H9 (cell line): ENCODE results near the gene MYOCOS. TPM values are rescaled to one million over a fixed set of nuclear protein-coding genes. Genes with fewer than 3 reads are reported as not detected.

ENCODE experiments used
- DNase-seq: peaks from one replicate; pipeline ENCODE4 v3.0.0-alpha.2; 2017
- H2AFZ ChIP-seq: one replicate; pipeline ENCODE4 v1.6.1; 2013; ENCODE audit warnings: mild to moderate bottlenecking, low read length, control low read depth, moderate library complexity
- H2AK5ac ChIP-seq: 2 replicates; pipeline ENCODE4 v1.6.1; 2013; ENCODE audit warnings: low read length, control low read depth, mixed read lengths; ENCODE audit not compliant: insufficient read length
- H2BK120ac ChIP-seq: one replicate; pipeline ENCODE4 v1.6.1; 2013; ENCODE audit warnings: low read depth, mild to moderate bottlenecking, low read length, control low read depth, inconsistent platforms; ENCODE audit not compliant: poor library complexity, severe bottlenecking
- H2BK12ac ChIP-seq: 2 replicates; pipeline ENCODE4 v1.6.1; 2013; ENCODE audit warnings: low read length, control low read depth, mixed read lengths, low read depth; ENCODE audit not compliant: insufficient read length
- H2BK15ac ChIP-seq: 2 replicates; pipeline ENCODE4 v1.6.1; 2013; ENCODE audit warnings: low read depth, low read length, control low read depth
- H2BK20ac ChIP-seq: one replicate; pipeline ENCODE4 v1.6.1; 2013; ENCODE audit warnings: low read depth, mild to moderate bottlenecking, low read length, control low read depth, inconsistent platforms; ENCODE audit not compliant: poor library complexity, severe bottlenecking
- H2BK5ac ChIP-seq: 2 replicates; pipeline ENCODE4 v1.6.1; 2013; ENCODE audit warnings: low read length, control low read depth, mixed read lengths; ENCODE audit not compliant: insufficient read length
- H3K14ac ChIP-seq: 2 replicates; pipeline ENCODE4 v1.6.1; 2013; ENCODE audit warnings: low read length, control low read depth; ENCODE audit not compliant: insufficient read depth
- H3K18ac ChIP-seq: 2 replicates; pipeline ENCODE4 v1.6.1; 2013; ENCODE audit warnings: low read depth, mild to moderate bottlenecking, mixed read lengths, low read length, control low read depth; ENCODE audit not compliant: insufficient read length
- H3K23ac ChIP-seq: 2 replicates; pipeline ENCODE4 v1.6.1; 2013; ENCODE audit warnings: low read length, control low read depth, mixed read lengths, low read depth; ENCODE audit not compliant: insufficient read length
- H3K23me2 ChIP-seq: 2 replicates; pipeline ENCODE4 v1.6.1; 2013; ENCODE audit warnings: low read depth, mild to moderate bottlenecking, mixed read lengths, low read length, control low read depth; ENCODE audit not compliant: insufficient read length, poor library complexity, severe bottlenecking
- H3K27ac ChIP-seq: 2 replicates; pipeline ENCODE4 v1.5.1; 2013; ENCODE audit warnings: low read length, control low read depth, mixed read lengths, low read depth; ENCODE audit not compliant: insufficient read length
- H3K27me3 ChIP-seq: 2 replicates; pipeline ENCODE4 v1.6.1; 2013; ENCODE audit warnings: low read length, control low read depth, inconsistent platforms; ENCODE audit not compliant: insufficient read depth
- H3K4ac ChIP-seq: 2 replicates; pipeline ENCODE4 v1.6.1; 2013; ENCODE audit warnings: low read depth, mild to moderate bottlenecking, control low read depth, inconsistent platforms, low read length, moderate library complexity
- H3K4me1 ChIP-seq: 2 replicates; pipeline ENCODE4 v1.6.1; 2013; ENCODE audit warnings: low read length, control low read depth, inconsistent platforms; ENCODE audit not compliant: insufficient read depth
- H3K4me2 ChIP-seq: 2 replicates; pipeline ENCODE4 v1.6.1; 2013; ENCODE audit warnings: low read length, control low read depth, mixed read lengths; ENCODE audit not compliant: insufficient read length, insufficient read depth
- H3K56ac ChIP-seq: 2 replicates; pipeline ENCODE4 v1.6.1; 2013; ENCODE audit warnings: low read depth, mild to moderate bottlenecking, mixed read lengths, low read length, control low read depth; ENCODE audit not compliant: insufficient read length
- H3K79me1 ChIP-seq: 2 replicates; pipeline ENCODE4 v1.6.1; 2013; ENCODE audit warnings: low read depth, mild to moderate bottlenecking, moderate library complexity, low read length, control low read depth, inconsistent platforms; ENCODE audit not compliant: insufficient read depth, poor library complexity, severe bottlenecking
- H3K79me2 ChIP-seq: 2 replicates; pipeline ENCODE4 v1.6.1; 2013; ENCODE audit warnings: low read length, control low read depth, inconsistent platforms; ENCODE audit not compliant: insufficient read depth
- H3K9ac ChIP-seq: 2 replicates; pipeline ENCODE4 v1.6.1; 2013; ENCODE audit warnings: low read length, control low read depth, mixed read lengths; ENCODE audit not compliant: insufficient read length; ENCODE audit errors: extremely low read depth
- H3K9me3 ChIP-seq: one replicate; pipeline ENCODE4 v1.6.1; 2013; ENCODE audit warnings: low read depth, low read length, inconsistent platforms; ENCODE audit not compliant: control insufficient read depth
- H3T11ph ChIP-seq: one replicate; pipeline ENCODE4 v1.6.1; 2013; ENCODE audit warnings: mild to moderate bottlenecking, low read length, control low read depth, inconsistent platforms
- H4K20me1 ChIP-seq: one replicate; pipeline ENCODE4 v1.6.1; 2013; ENCODE audit not compliant: control insufficient read depth, insufficient read length, insufficient read depth
- H4K5ac ChIP-seq: 2 replicates; pipeline ENCODE4 v1.6.1; 2013; ENCODE audit warnings: low read depth, mild to moderate bottlenecking, mixed read lengths, low read length, control low read depth; ENCODE audit not compliant: insufficient read length
- H4K8ac ChIP-seq: replicated peaks from 2 replicates; pipeline ENCODE4 v1.6.1; 2013; ENCODE audit warnings: low read length, control low read depth, mixed read lengths, low read depth; ENCODE audit not compliant: insufficient read length
- H4K91ac ChIP-seq: 2 replicates; pipeline ENCODE4 v1.6.1; 2013; ENCODE audit warnings: low read depth, mild to moderate bottlenecking, moderate library complexity, mixed read lengths, low read length, control low read depth; ENCODE audit not compliant: insufficient read length
- H3K27ac Mint-ChIP-seq, 3 experiments: 2 replicates in 2 of 3; 3 replicates in 1 of 3; pipeline ENCODE4 v1.8.0; 2020 to 2021; ENCODE audit warnings: mixed read lengths in 3 of 3, mild to moderate bottlenecking in 1 of 3, moderate library complexity in 1 of 3
- H3K27me3 Mint-ChIP-seq: 2 replicates; pipeline ENCODE4 v1.8.0; 2021; ENCODE audit warnings: low read depth, mild to moderate bottlenecking, moderate library complexity, mixed read lengths
- H3K36me3 Mint-ChIP-seq, 3 experiments: 2 replicates in 2 of 3; 3 replicates in 1 of 3; pipeline ENCODE4 v1.8.0; 2020 to 2021; ENCODE audit warnings: low read depth in 3 of 3, mixed read lengths in 3 of 3; ENCODE audit not compliant: insufficient read depth in 1 of 3
- H3K4me1 Mint-ChIP-seq, 2 experiments: 2 replicates each; pipeline ENCODE4 v1.8.0; 2020; ENCODE audit warnings: mixed read lengths in 2 of 2
- H3K4me3 Mint-ChIP-seq, 2 experiments: 2 replicates in 1 of 2; 3 replicates in 1 of 2; pipeline ENCODE4 v1.8.0; 2020 to 2021; ENCODE audit warnings: mild to moderate bottlenecking in 2 of 2, mixed read lengths in 2 of 2, moderate library complexity in 1 of 2
- H3K9me3 Mint-ChIP-seq, 2 experiments: 2 replicates in 1 of 2; 3 replicates in 1 of 2; pipeline ENCODE4 v1.8.0; 2020; ENCODE audit warnings: mild to moderate bottlenecking in 2 of 2, mixed read lengths in 2 of 2, moderate library complexity in 1 of 2
- CTCF ChIP-seq: fragments of 200-600 bp; sonication (generic); conservative IDR thresholded peaks from 3 replicates; pipeline ENCODE4 v1.8.0; 2021; ENCODE audit warnings: antibody characterized with exemption, mild to moderate bottlenecking
- WGBS: extraction: QIAGEN DNeasy Blood & Tissue Kit; methylation state at CpG from one replicate; pipeline ENCODE4 v1.1.7; 2013; ENCODE audit warnings: missing lambda C conversion rate, low lambda C conversion rate, mixed read lengths; ENCODE audit not compliant: insufficient read length; ENCODE audit errors: extremely low coverage; 5-methylcytosine and 5-hydroxymethylcytosine counted together
- total RNA-seq: library from RNA; stranded (reverse); gene quantifications from 2 replicates; pipeline ENCODE4 v1.2.1, GENCODE V29; 2021

MYOCOS gene
- total RNA-seq, 1 experiment from 2014 or later: 0.13 TPM

- H4K5ac ChIP-seq: no peak overlapping the region
- H4K91ac ChIP-seq: no peak overlapping the region
- H2BK120ac ChIP-seq: no peak overlapping the region
- H3K79me1 ChIP-seq: no peaks in the 10 kb centered on the region
- no peak overlapping the region for H3K4me3 Mint-ChIP-seq
- H3K23me2 ChIP-seq: no peaks in the 10 kb centered on the region
- no peaks in the 10 kb centered on the region for H3K36me3 Mint-ChIP-seq
- no peaks in the 10 kb centered on the region for H3K79me2 ChIP-seq
- H3K27ac Mint-ChIP-seq: no peak overlapping the region
- H3K56ac ChIP-seq: no peak overlapping the region
- H3K4me1 Mint-ChIP-seq: peaks cover 35 to 39% of the 10 kb centered on the region in 2 experiments
- no peaks in the 10 kb centered on the region; the same call in 1 of the 2 replicates for H3K27me3 Mint-ChIP-seq
- no peak overlapping the region for H4K8ac ChIP-seq
- no peak overlapping the region for H3T11ph ChIP-seq
- no peak overlapping the region for H3K4ac ChIP-seq
- DNase-seq: no peak
- no peaks in the 10 kb centered on the region for H3K27me3 ChIP-seq
- H2BK15ac ChIP-seq: no peak overlapping the region
- no peak overlapping the region for H3K27ac ChIP-seq
- H3K9me3 ChIP-seq: no peaks in the 10 kb centered on the region
- no peak overlapping the region for H2AK5ac ChIP-seq
- no peak overlapping the region for H3K14ac ChIP-seq
- no peaks in the 10 kb centered on the region for H4K20me1 ChIP-seq
- WGBS: no CpG with 5 or more reads among the region's 1 CpG
- no peak for TF ChIP-seq CTCF
- no peak overlapping the region for H3K4me2 ChIP-seq
- no peak overlapping the region for H3K9ac ChIP-seq
- H3K18ac ChIP-seq: no peak overlapping the region
- H2AFZ ChIP-seq: no peak overlapping the region
- H2BK20ac ChIP-seq: no peak overlapping the region
- H3K9me3 Mint-ChIP-seq: no peaks in the 10 kb centered on the region
- peaks cover 2% of the 10 kb centered on the region; the same call in 1 of the 2 replicates for H3K4me1 ChIP-seq
- no peak overlapping the region for H2BK5ac ChIP-seq
- H2BK12ac ChIP-seq: no peak overlapping the region
- H3K23ac ChIP-seq: no peak overlapping the region
Observed at GRCh38 chr1:171640225-171640624, 18.2 kb downstream of the MYOCOS start.
